GM12878 (cell line): ENCODE data around the gene LBHD1. TPM values are rescaled to one million over a fixed set of nuclear protein-coding genes. Genes with fewer than 3 reads are reported as not detected.

Experiments used
- ATAC-seq: fragments of 200-7000 bp; cut with Tn5 transposase; 3 replicates; pipeline ENCODE4 v1.9.1; 2020; ENCODE audit warnings: mild to moderate bottlenecking, moderate library complexity
- BruUV-seq: library from RNA; stranded (reverse); fragments of 400-500 nt; replicated peaks from 2 replicates; lab custom pipeline; 2021; lab: Mats Ljungman, UMichigan
- CTCF ChIA-PET: fragments of 300-600 bp; sonication (Branson Sonifier 250); formaldehyde crosslinking; extraction: SDS; loops from one replicate; lab custom pipeline; 2021; ENCODE audit warnings: inconsistent platforms; lab: Yijun Ruan, JAX
- POLR2A ChIA-PET: fragments of 350-600 bp; formaldehyde crosslinking; extraction: SDS; loops from one replicate; lab custom pipeline; 2021; ENCODE audit warnings: inconsistent platforms; lab: Charles Lee
- RAD21 ChIA-PET: fragments of 300-600 bp; sonication (Branson Sonifier 250); formaldehyde crosslinking; loops from one replicate; lab custom pipeline; 2023; ENCODE audit warnings: antibody characterized with exemption; ENCODE audit not compliant: unreplicated experiment; lab: Charles Lee
- SMC1A ChIA-PET: fragments of 300-600 bp; sonication (Branson Sonifier 250); formaldehyde crosslinking; loops from one replicate; lab custom pipeline; 2023; ENCODE audit not compliant: unreplicated experiment, uncharacterized antibody; lab: Charles Lee
- DNase-seq: peaks from one replicate; pipeline ENCODE4 v3.0.0-alpha.2; 2011; ENCODE audit warnings: low read depth, low spot score
- FAIRE-seq: peaks from 3 replicates; lab custom pipeline; 2011; peaks lifted over from hg19 to GRCh38; lab: Jason Lieb, UNC
- H2AFZ ChIP-seq: 2 replicates; pipeline ENCODE4 v1.6.0; 2011; ENCODE audit warnings: low read depth, low read length, control low read depth; ENCODE audit not compliant: control insufficient read depth
- H3K27ac ChIP-seq: 2 replicates; pipeline ENCODE4 v1.5.1; 2011; ENCODE audit warnings: control low read depth; ENCODE audit not compliant: control insufficient read depth, insufficient read depth
- H3K27me3 ChIP-seq, 2 experiments: replicated peaks in 1 of 2; 2 replicates each; pipeline versions ENCODE4 v1.6.0 to v1.6.1; 2011; ENCODE audit warnings: low read length in 1 of 2; ENCODE audit not compliant: control insufficient read depth in 2 of 2, insufficient read depth in 2 of 2
- H3K36me3 ChIP-seq, 2 experiments: 2 replicates each; pipeline ENCODE4 v1.5.1; 2011; ENCODE audit warnings: low read length in 1 of 2; ENCODE audit not compliant: control insufficient read depth in 2 of 2, insufficient read depth in 2 of 2
- H3K4me1 ChIP-seq: 2 replicates; pipeline ENCODE4 v1.6.1; 2011; ENCODE audit warnings: mild to moderate bottlenecking, low read length, moderate library complexity, mixed read lengths; ENCODE audit not compliant: control insufficient read depth, insufficient read depth
- H3K4me2 ChIP-seq: 2 replicates; pipeline ENCODE4 v1.6.0; 2011; ENCODE audit warnings: control low read depth; ENCODE audit not compliant: control insufficient read depth, insufficient read depth
- H3K4me3 ChIP-seq: fragments of 200-600 bp; sonication (generic); 2 replicates; pipeline ENCODE4 v1.5.1; 2016
- H3K79me2 ChIP-seq: 2 replicates; pipeline ENCODE4 v1.6.0; 2011; ENCODE audit warnings: low read length; ENCODE audit not compliant: control insufficient read depth, insufficient read depth
- H3K9ac ChIP-seq: 2 replicates; pipeline ENCODE4 v1.8.0; 2011; ENCODE audit warnings: low read length, control low read depth, mixed read lengths; ENCODE audit not compliant: control insufficient read depth, insufficient read depth
- H3K9me3 ChIP-seq: replicated peaks from 3 replicates; pipeline ENCODE4 v1.5.1; 2011; ENCODE audit warnings: mild to moderate bottlenecking, low read length; ENCODE audit not compliant: control insufficient read depth, insufficient read depth
- H4K20me1 ChIP-seq: 2 replicates; pipeline ENCODE4 v1.6.0; 2011; ENCODE audit not compliant: control insufficient read depth, insufficient read depth
- ATF7 ChIP-seq: fragments of 450-650 bp; IDR thresholded peaks from 2 replicates; pipeline ENCODE4 v1.6.1; 2016; ENCODE audit warnings: low read depth, mild to moderate bottlenecking
- NR2C2 ChIP-seq: IDR thresholded peaks from 2 replicates; pipeline ENCODE4 v1.6.1; 2011; ENCODE audit warnings: borderline replicate concordance, low read depth; ENCODE audit not compliant: control insufficient read depth, insufficient read length
- POLR2AphosphoS5 ChIP-seq: IDR thresholded peaks from 2 replicates; pipeline ENCODE4 v1.6.1; 2011; ENCODE audit warnings: mild to moderate bottlenecking, low read length, inconsistent platforms
- POU2F2 ChIP-seq: IDR thresholded peaks from 3 replicates; pipeline ENCODE4 v1.6.1; 2011; ENCODE audit warnings: low read depth, mild to moderate bottlenecking, low read length, borderline replicate concordance
- SREBF2 ChIP-seq: IDR thresholded peaks from 2 replicates; pipeline ENCODE4 v1.6.1; 2012; ENCODE audit warnings: mild to moderate bottlenecking, low read length
- WGBS: methylation state at CpG from one replicate; pipeline ENCODE4 v1.1.6; 2016; ENCODE audit warnings: low lambda C conversion rate; ENCODE audit not compliant: insufficient replicate concordance, insufficient coverage; ENCODE audit errors: missing lambda C conversion rate; 5-methylcytosine and 5-hydroxymethylcytosine counted together
- in situ Hi-C: fragments of 300-500 bp; cut with MboI; formaldehyde crosslinking; loops from 9 replicates; pipeline ENCODE4 v1.14.3; 2018; ENCODE audit warnings: mixed read lengths
- intact Hi-C: fragments of 100-400 bp; cut with micrococcal nuclease; formaldehyde crosslinking; loops from one replicate; pipeline ENCODE4 v1.14.2; 2022; ENCODE audit not compliant: unreplicated experiment
- polyA plus RNA-seq, 11 experiments: library from polyadenylated mRNA; depleted of rRNA in 4 of 11; unstranded in 6 of 11; stranded (reverse) in 5 of 11; fragments of >200 nt; fragmentation: Nextera tagmentation in 4 of 11; fragmentation: Illumina TruSeq in 1 of 11; extraction: Ambion mirVana in 4 of 11; extraction: Trizol in 1 of 11; gene quantifications; 1 replicate in 1 of 11; 2 replicates in 10 of 11; pipeline versions ENCODE4 v1.2.1 to v1.2.3, GENCODE V29; 2011 to 2016; ENCODE audit warnings: inconsistent platforms in 2 of 11, missing spikeins in 2 of 11, low read depth in 1 of 11
- total RNA-seq, 4 experiments: library from RNA; depleted of rRNA in 3 of 4; stranded (reverse); fragments of >200 nt in 3 of 4; fragmentation: Illumina TruSeq in 1 of 4; extraction: Trizol in 1 of 4; gene quantifications; 2 replicates each; pipeline versions ENCODE4 v1.2.1 to v1.2.3, GENCODE V29; 2013 to 2021

LBHD1 gene
- total and polyA plus RNA-seq, 10 of the 15 experiments (the other 5 are each of a cell fraction or from before 2014, with no cell fraction given), result 0.79 to 12.0 (median 7.6) TPM

DNA sequence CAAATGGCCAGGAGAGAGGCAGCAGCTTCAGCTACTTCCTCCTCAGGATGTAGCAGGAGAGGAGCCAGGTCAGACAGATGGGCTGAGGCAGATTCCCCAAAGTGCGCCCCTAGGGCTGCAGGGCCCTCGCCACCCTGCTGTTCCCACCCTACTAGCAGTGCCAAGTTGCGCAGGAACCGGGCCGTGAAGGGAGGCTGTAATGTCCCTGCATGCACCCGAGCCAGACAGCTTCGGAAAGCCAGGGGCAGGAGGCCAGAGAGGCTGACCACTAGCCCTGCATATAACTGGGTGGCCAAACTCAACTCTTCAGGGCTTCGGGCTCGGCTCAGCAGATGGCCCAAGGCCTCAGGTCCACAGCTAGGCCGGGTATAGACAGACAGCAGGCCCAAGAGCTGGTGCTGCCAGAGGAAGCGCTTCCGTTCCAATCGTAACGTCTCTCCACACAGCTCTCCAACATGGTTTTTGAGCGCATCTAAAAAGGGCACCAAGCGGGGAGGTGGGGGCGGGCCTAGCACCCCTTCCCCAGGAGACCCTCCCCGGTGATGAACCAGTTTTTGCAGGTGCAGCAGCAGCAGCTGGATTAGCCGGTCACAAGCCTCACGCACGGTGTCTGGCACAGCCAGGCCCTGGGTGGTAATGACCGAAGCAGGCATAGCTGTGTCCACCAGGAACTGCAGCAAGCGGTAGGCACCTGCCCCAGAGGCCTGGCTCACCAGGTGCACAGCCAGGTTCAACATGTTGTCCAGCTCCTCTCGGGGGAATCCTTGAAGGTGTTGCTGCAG lies 23.7 kb downstream of the LBHD1 start:
- no peaks in the 10 kb centered on the region; the same call in 1 of the 2 replicates for H4K20me1 ChIP-seq
- ChIA-PET SMC1A (interaction anchor here (1.4 kb wide), 1 partner anchor 49 kb away, joined by 4 read pairs; no protein-coding TSS in a partner anchor), CTCF (interaction anchor here (0.5 to 1.7 kb wide), 3 partner anchors 37 to 90 kb away, joined by 3 to 5 read pairs (median 4); no protein-coding TSS in a partner anchor), RAD21 (interaction anchor here (1.0 kb wide), 1 partner anchor 74 kb away, joined by 4 read pairs; the partner anchor contains the start of gene EEF1G), POLR2A (interaction anchor here (0.8 to 14.6 kb wide), 3 partner anchors 22 to 27 kb away, joined by 4 to 295 read pairs (median 6); partner anchors contain the start of genes B3GAT3, C11orf98, CSKMT and LBHD1)
- TF ChIP-seq POLR2AphosphoS5 (no peak), ATF7 (no peak), SREBF2 (no peak), NR2C2 (no peak), POU2F2 (no peak)
- DNase-seq (no peak), ATAC-seq (no peak), FAIRE-seq (no peak)
- no TSS peak for BruUV-seq
- intact Hi-C loops (no loop called here), in situ Hi-C loops (no loop called here)
- peaks cover 4% of the 10 kb centered on the region; the same call in 1 of the 2 replicates for H3K4me1 ChIP-seq
- no peak overlapping the region for H3K9ac ChIP-seq
- H3K4me3 ChIP-seq, result no peak overlapping the region
- 93% methylated on average over 24 of the region's 24 CpGs for WGBS
- H3K79me2 ChIP-seq, result peaks cover 51% of the 10 kb centered on the region
- no peak overlapping the region for H3K4me2 ChIP-seq
- no peak overlapping the region for H2AFZ ChIP-seq
- peaks cover 5 to 13% of the 10 kb centered on the region in 2 experiments; a peak in 3 of 4 replicates for H3K36me3 ChIP-seq
- no peak overlapping the region for H3K27ac ChIP-seq
- H3K27me3 ChIP-seq, result no peaks in the 10 kb centered on the region
- no peaks in the 10 kb centered on the region for H3K9me3 ChIP-seq
